ENCODE measurements around the gene CDC42EP2.

Gene CDC42EP2, protein sequence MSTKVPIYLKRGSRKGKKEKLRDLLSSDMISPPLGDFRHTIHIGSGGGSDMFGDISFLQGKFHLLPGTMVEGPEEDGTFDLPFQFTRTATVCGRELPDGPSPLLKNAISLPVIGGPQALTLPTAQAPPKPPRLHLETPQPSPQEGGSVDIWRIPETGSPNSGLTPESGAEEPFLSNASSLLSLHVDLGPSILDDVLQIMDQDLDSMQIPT

DNA sequence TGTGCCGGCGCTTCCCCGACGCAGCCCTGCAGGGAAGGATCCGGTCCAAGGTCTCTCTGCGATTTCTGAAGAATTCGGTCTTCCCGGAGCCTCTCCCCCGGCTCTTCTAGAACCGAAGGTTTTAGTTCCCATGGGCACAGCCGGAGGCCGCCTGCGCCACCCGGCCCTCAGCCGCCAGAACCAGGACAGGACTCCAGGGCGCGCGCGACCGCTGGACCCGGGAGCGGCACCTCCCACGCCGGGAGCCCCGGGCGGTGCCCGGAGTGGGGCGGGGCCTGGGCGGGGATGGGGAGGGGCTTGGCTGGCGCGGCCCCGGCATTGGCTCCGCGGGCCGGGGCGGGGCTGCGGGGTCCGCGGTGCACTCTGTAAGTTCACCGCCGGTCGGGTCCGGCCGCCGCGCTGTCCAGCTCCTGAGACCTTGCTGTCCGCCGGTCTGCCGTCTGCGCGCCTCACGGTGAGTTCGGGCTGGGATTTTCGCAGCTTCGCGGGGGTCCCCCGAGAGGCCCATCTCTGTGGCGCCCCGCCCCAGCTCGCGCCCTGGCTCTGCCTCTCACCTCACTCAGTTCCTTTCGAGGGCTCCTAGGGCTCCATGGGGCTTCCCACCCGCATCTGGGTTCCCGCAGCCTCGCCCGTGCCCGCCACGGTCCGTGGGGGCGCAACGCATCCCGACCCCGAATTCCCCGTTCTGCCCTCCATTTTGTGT is at the start of gene CDC42EP2:
CDC42EP2 (plus strand) TSS at position 366 of the 703 bp plus-strand sequence. CDS start 6,033 bp downstream, outside the sequence.
- DNase-seq (ENCODE audit: extremely low read depth, low read depth) = peak; percentile 65
- TF ChIP-seq, protein P1, sequence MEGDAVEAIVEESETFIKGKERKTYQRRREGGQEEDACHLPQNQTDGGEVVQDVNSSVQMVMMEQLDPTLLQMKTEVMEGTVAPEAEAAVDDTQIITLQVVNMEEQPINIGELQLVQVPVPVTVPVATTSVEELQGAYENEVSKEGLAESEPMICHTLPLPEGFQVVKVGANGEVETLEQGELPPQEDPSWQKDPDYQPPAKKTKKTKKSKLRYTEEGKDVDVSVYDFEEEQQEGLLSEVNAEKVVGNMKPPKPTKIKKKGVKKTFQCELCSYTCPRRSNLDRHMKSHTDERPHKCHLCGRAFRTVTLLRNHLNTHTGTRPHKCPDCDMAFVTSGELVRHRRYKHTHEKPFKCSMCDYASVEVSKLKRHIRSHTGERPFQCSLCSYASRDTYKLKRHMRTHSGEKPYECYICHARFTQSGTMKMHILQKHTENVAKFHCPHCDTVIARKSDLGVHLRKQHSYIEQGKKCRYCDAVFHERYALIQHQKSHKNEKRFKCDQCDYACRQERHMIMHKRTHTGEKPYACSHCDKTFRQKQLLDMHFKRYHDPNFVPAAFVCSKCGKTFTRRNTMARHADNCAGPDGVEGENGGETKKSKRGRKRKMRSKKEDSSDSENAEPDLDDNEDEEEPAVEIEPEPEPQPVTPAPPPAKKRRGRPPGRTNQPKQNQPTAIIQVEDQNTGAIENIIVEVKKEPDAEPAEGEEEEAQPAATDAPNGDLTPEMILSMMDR (IDR thresholded peaks at IDR 0.05; ENCODE audit: low read depth, low read length) = no peak; the same call in 1 of the 2 replicates

DNA sequence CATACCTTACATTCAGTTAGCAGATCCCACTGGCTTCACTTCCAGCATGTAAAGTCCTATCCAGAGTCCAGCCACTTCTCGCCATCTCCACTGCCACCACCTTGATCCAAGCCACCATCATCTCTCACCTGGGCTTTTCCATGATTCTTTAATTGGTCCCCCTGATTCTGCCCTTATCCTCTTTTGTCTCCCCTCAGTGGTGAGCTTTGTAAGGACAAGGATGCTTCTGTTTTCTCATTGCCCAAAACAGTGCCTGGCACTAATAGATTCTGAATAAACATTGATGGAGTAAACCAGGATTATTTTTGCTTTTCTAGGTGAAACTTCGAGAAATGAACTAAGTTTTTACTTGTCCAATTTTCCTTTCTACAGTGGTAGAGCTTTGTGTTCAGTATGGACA is 48.5 kb upstream of the CDC42EP2 start:
- no peak for DNase-seq (ENCODE audit: extremely low read depth, low read depth)
- TF ChIP-seq, protein P1 (IDR thresholded peaks at IDR 0.05; ENCODE audit: low read depth, low read length) = no peak

DNA sequence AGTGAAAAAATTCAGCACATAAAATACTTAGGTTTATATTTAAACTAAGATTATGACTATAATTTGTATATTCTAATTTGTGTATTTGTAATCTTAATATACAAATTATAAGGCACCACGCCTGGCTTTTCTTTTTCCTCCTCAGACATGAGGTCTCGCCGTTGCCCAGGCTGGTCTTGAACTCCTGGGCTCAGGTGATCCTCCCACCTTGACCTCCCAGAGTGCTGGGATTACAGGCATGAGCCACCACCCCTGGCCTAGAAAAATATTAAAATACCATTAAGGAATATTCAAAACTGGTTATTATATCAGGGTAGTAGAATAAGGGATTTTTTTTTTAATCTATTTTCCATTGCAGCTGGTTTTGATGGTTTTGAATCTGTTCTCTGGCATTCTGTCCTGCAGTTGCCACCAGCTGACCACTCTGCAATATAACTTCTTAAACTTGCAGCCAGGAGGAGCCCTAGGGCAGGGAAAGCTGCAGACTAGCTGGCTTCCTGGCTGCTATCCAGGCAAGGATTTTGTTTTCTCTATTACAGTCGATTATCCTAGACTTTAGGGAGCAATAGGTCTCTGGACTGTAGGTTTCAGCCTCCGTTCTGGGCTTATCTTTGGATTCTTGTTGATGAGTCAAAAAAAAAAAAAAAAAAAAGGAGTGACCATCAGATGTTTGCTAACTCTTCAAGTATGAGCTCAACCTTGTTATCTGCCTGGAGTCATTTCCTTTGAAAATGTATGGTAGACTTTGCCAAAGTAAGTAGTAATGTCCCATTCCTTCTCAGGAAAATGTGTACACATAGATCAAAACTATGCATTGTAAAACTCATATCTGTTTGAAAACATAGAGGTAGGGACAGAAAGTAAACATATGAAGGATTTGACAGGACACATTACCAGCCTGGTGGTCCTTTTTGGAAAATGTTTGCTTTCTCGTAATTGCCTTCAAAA is 39.7 kb upstream of the CDC42EP2 start:
- TF ChIP-seq, protein P1 (IDR thresholded peaks at IDR 0.05; ENCODE audit: low read depth, low read length) = peak; percentile 75
- DNase-seq (ENCODE audit: extremely low read depth, low read depth) = peak; percentile 94

DNA sequence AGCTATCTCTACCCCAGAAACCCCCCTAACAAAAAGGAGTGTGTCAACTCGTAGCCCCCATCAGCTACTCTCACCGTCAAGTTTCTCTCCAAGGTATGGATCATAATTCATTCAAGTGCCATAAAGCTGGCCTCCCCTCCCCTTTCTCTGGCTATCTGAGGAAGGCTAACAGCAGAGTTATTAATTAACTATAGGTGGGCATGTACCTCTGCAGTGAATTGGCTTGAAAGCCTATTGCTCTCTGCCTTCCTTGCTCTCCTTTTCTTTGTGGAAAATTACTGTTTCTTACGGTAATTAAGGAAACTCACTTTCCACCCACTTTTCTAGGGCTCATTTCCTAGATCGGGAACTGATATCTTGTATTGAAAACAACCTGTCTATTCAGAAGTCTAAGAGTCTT is 38.8 kb upstream of the CDC42EP2 start:
- TF ChIP-seq, protein P1 (IDR thresholded peaks at IDR 0.05; ENCODE audit: low read depth, low read length) = no peak
- DNase-seq (ENCODE audit: extremely low read depth, low read depth) = no peak

DNA sequence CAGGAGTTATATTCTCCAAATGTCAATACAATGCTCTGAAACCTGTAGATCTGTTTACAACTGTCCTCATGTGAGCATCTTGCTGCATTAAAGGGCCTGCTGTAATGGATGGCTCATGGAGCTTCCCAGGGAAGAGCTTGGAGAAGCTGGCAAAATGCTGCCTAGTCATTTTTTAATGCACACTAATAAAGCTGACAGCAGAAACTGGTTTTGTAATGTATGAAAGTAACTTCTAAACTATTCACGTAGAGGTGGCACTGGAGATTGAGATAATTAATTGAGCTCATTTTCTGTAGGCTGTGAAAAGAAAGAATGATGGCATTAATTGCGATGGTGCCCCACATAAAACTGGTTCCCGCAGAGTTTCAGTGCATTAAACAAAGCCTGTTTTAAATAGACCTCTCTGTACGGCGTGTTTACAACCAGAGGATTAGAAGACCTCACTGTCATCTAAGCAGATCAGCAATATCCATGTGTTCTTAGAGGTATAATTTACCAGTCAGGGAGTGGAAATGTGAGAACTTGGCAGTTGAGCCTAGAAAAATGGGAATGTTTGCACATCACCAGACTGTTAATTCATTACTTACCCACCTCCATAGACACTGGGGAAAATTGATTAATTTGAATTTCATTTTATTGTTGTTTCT is 36.9 kb upstream of the CDC42EP2 start:
- TF ChIP-seq, protein P1 (IDR thresholded peaks at IDR 0.05; ENCODE audit: low read depth, low read length) = no peak

DNA sequence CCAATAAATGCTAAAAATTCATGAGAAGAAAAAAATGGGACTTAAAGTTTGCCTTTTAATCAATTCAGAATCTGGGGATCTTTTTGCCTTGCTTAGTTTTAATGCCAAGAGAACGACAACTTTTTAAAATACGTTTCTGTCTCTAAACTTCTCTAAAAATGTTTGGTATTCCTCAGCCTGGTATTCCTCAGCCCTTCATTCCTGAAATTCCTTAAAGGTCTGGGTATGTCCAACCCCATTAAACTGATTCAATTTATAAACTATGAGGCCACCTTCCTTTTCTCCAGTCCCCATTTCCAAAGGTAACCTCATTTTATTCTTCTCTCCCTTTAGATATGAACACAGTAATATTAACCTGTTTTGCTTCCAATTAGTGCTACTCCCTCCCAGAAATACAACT is 36.3 kb upstream of the CDC42EP2 start:
- DNase-seq (ENCODE audit: extremely low read depth, low read depth) = no peak
- TF ChIP-seq, protein P1 (IDR thresholded peaks at IDR 0.05; ENCODE audit: low read depth, low read length) = no peak

More for the DNA sequence above, 36.9 kb upstream of the CDC42EP2 start:
- no peak for DNase-seq (ENCODE audit: extremely low read depth, low read depth)

All from AG09319 (cell line).